HEK293 (cell line): ENCODE measurements around the gene CTSA.
A peak's percentile ranks its signal among the peaks of the same experiment; 100 is the strongest.

ENCODE experiments used
- CTCF ChIA-PET: fragments of 350-600 bp; formaldehyde crosslinking; extraction: SDS; loops from one replicate; lab custom pipeline; 2021; ENCODE audit warnings: antibody characterized with exemption; lab: Yijun Ruan, JAX
- POLR2A ChIA-PET: fragments of 300-600 bp; formaldehyde crosslinking; extraction: SDS; loops from one replicate; lab custom pipeline; 2020; ENCODE audit warnings: antibody characterized with exemption, inconsistent platforms; lab: Yijun Ruan, JAX
- H3K27ac ChIP-seq: fragments of 200-500 bp; sonication (Bioruptor generic); 2 replicates; pipeline ENCODE4 v1.5.1; 2014; ENCODE audit warnings: low read depth, low read length, control low read depth, inconsistent platforms; ENCODE audit errors: extremely low read depth
- H3K36me3 ChIP-seq, 2 experiments: fragments of 200-500 bp in 1 of 2; sonication (Bioruptor generic) in 1 of 2; 1 replicate in 1 of 2; 2 replicates in 1 of 2; pipeline ENCODE4 v1.5.1; 2014 to 2017; ENCODE audit warnings: inconsistent platforms in 2 of 2, low read length in 2 of 2; ENCODE audit not compliant: control insufficient read depth in 2 of 2, insufficient read depth in 1 of 2
- H3K4me1 ChIP-seq: fragments of 200-500 bp; sonication (Bioruptor generic); 2 replicates; pipeline ENCODE4 v1.5.1; 2014; ENCODE audit warnings: mild to moderate bottlenecking, low read length, inconsistent platforms; ENCODE audit not compliant: control insufficient read depth, insufficient read depth
- H3K4me3 ChIP-seq: 2 replicates; pipeline ENCODE4 v1.5.1; 2011; ENCODE audit warnings: low read depth, mild to moderate bottlenecking, control low read depth, low read length, moderate library complexity
- H3K9me3 ChIP-seq: fragments of 200-500 bp; sonication (Bioruptor generic); 2 replicates; pipeline ENCODE4 v1.5.1; 2014; ENCODE audit warnings: low read depth, low read length, inconsistent platforms; ENCODE audit not compliant: control insufficient read depth, insufficient read depth
- HIC1 ChIP-seq: fragments of 450-650 bp; formaldehyde crosslinking; IDR thresholded peaks from 2 replicates; pipeline ENCODE4 v1.5.1; 2016; ENCODE audit warnings: missing biosample characterization, missing genetic modification characterization
- KLF1 ChIP-seq: fragments of 450-650 bp; formaldehyde crosslinking; IDR thresholded peaks from 2 replicates; pipeline ENCODE4 v1.5.1; 2016; ENCODE audit warnings: missing biosample characterization, missing genetic modification characterization
- PRDM10 ChIP-seq: fragments of 450-650 bp; formaldehyde crosslinking; IDR thresholded peaks from 2 replicates; pipeline ENCODE4 v1.5.1; 2016; ENCODE audit warnings: missing biosample characterization, missing genetic modification characterization
- SALL2 ChIP-seq: fragments of 450-650 bp; formaldehyde crosslinking; IDR thresholded peaks from 2 replicates; pipeline ENCODE4 v1.5.0; 2017; ENCODE audit warnings: missing biosample characterization, mild to moderate bottlenecking, missing genetic modification characterization, borderline replicate concordance
- SP2 ChIP-seq: fragments of 450-650 bp; formaldehyde crosslinking; IDR thresholded peaks from 2 replicates; pipeline ENCODE4 v1.5.1; 2016; ENCODE audit warnings: missing biosample characterization, missing genetic modification characterization
- ZNF148 ChIP-seq: fragments of 450-650 bp; formaldehyde crosslinking; IDR thresholded peaks from 2 replicates; pipeline ENCODE4 v1.5.0; 2017; ENCODE audit warnings: missing biosample characterization, missing genetic modification characterization, borderline replicate concordance
- ZXDB ChIP-seq: fragments of 450-650 bp; formaldehyde crosslinking; IDR thresholded peaks from 2 replicates; pipeline ENCODE4 v1.5.1; 2016; ENCODE audit warnings: missing biosample characterization, missing genetic modification characterization

CTSA gene

GRCh38 chr20:45890077-45890984, 804 bp upstream of the CTSA start:
- ChIA-PET CTCF (interaction anchor here (0.8 to 1.6 kb wide), 4 partner anchors 9 to 91 kb away, joined by 3 to 7 read pairs (median 4); no protein-coding TSS in a partner anchor), POLR2A (interaction anchor here (0.8 to 2.0 kb wide), 5 partner anchors 9 to 44 kb away, joined by 3 to 16 read pairs (median 4); partner anchors contain the start of genes ACOT8, PCIF1, ZSWIM1 and ZSWIM3)
- H3K27ac ChIP-seq = no peak overlapping the region; the same call in 1 of the 2 replicates
- peak overlapping the region; percentile 90 for H3K4me3 ChIP-seq
- peaks cover 3% of the 10 kb centered on the region; the same call in 1 of the 2 replicates for H3K4me1 ChIP-seq
- TF ChIP-seq HIC1 (tag by site-specific recombination) (0 out of 2 replicates have a peak, but pooled peaks have one; percentile 8), SP2 (no peak), SALL2 (tag by site-specific recombination) (no peak), ZXDB (no peak)
- H3K9me3 ChIP-seq = no peaks in the 10 kb centered on the region
- H3K36me3 ChIP-seq = peaks cover 0 to 46% of the 10 kb centered on the region in 2 experiments; a peak in 2 of 3 replicates

GRCh38 chr20:45892049-45892825, 1.1 kb downstream of the CTSA start:
- TF ChIP-seq ZNF148 (tag by site-specific recombination) (no peak), PRDM10 (tag by site-specific recombination) (0 out of 2 replicates have a peak, but pooled peaks have one; percentile 55), KLF1 (tag by site-specific recombination) (no peak)
- ChIA-PET POLR2A (interaction anchor here (0.7 kb wide), 1 partner anchor 13 kb away, joined by 3 read pairs; no protein-coding TSS in a partner anchor), CTCF (interaction anchor here (0.5 to 1.6 kb wide), 4 partner anchors 16 to 41 kb away, joined by 3 to 4 read pairs (median 4); no protein-coding TSS in a partner anchor)
- H3K27ac ChIP-seq = no peak overlapping the region
- H3K4me1 ChIP-seq = peaks cover 3% of the 10 kb centered on the region; the same call in 1 of the 2 replicates
- H3K9me3 ChIP-seq = no peaks in the 10 kb centered on the region
- H3K4me3 ChIP-seq = peak overlapping the region; percentile 90
- H3K36me3 ChIP-seq = peaks cover 0 to 40% of the 10 kb centered on the region in 2 experiments; a peak in 2 of 3 replicates
